ENCODE results near the gene FASTKD1.
"Not testable (repeated sequence)": the region's sequence is repeated elsewhere in the genome, so short reads cannot be mapped to it uniquely, and the experiment has no call there.

FASTKD1 gene

GRCh38 chr2:169572189-169572588 lies 1.5 kb downstream of the FASTKD1 start:
- DNase-seq (ENCODE audit: low read depth in 2 of 2) = no peak

DNA sequence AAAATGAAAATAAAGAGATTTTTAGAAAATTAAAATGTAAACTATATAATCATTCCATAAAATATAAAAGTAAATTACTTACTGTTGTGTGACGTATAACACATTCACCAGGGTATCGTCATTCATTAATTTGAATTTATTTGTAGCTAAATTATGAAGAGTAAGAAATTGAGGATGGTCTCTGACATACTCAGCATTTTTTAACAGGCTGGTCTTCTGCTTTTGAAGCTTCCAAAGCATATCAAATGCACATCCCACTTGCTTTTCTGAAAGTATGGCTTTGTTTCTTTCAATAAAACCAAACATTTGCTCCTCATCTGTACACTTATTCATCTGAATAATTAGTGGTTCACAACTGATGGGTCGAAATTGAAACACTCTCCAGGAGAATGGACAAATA lies 2.1 kb downstream of the FASTKD1 start:
- no peak for DNase-seq (ENCODE audit: low read depth in 2 of 2)

GRCh38 chr2:169570752-169571151 lies 2.9 kb downstream of the FASTKD1 start:
- DNase-seq (ENCODE audit: low read depth in 2 of 2) = not testable (repeated sequence)

GRCh38 chr2:169569948-169570347 lies 3.7 kb downstream of the FASTKD1 start:
- no peak for DNase-seq (ENCODE audit: low read depth in 2 of 2)

DNA sequence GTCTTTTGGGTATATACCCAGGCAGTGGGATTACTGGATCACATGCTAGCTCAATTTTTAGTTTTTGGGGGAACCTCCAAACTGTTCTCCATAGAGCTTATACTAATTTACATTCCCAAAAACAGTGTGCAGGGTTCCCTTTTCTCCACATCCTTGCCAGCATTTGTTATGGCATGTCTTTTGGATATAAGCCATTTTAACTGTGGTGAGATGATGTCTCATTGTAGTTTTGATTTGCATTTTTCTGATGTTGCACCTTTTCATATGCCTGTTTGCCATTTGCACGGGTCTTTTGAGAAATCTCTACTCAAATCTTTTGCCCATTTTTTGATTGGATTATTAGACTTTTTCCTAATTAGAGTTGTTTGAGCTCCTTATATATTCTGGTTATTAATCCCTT lies 8.0 kb downstream of the FASTKD1 start:
- no peak for DNase-seq (ENCODE audit: low read depth in 2 of 2)

GRCh38 chr2:169562519-169562918 lies 11.1 kb downstream of the FASTKD1 start:
- no peak for DNase-seq (ENCODE audit: low read depth in 2 of 2)

GRCh38 chr2:169562084-169562483 lies 11.6 kb downstream of the FASTKD1 start:
- not testable (repeated sequence) for DNase-seq (ENCODE audit: low read depth in 2 of 2)

GRCh38 chr2:169561364-169561763 lies 12.3 kb downstream of the FASTKD1 start:
- no peak for DNase-seq (ENCODE audit: low read depth in 2 of 2)

DNA sequence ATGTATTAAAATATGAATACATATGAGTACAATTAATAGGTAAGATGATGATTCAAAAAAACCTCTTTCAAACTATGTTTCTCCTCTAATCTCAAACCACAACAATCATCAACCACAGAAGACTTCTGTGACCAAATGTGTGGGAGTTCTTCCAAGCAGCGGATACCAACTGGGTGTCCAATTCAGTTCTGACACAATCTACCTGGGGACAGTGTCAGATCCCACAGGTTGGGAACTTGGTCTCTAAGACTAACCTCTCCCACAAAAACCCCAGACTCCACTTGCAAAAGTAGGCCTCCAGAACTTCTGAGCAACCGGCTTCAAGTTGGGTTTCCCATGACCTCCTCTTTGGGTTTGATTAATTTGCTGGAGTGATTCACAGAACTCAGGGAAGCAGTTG lies 26.9 kb downstream of the FASTKD1 start:
- no peak for DNase-seq (ENCODE audit: low read depth in 2 of 2)

- no peak for DNase-seq (ENCODE audit: low read depth in 2 of 2)
These were observed 31.2 kb downstream of the FASTKD1 start for GRCh38 chr2:169542433-169542832.

DNA sequence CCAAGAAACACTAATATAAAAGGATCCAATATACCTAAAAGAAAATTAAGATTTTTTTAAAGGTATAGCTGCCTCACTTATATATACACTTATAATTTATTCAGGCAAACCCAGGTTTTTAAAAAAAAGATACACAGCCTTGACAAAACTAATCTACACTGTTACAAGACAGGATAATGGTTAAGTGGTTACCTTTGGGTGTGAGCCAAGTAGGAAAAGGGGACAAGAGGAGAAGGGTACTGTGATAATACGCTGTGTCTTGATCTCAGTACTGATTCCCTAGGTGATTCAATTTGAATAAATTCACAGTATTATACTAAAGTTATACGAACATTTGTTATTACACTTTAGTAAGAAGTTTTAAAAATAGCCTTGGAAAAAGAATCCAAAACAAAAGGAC lies 33.5 kb downstream of the FASTKD1 start:
- no peak for DNase-seq (ENCODE audit: low read depth in 2 of 2)

- DNase-seq (ENCODE audit: low read depth in 2 of 2) = not testable (repeated sequence)
These were observed 34.2 kb downstream of the FASTKD1 start for GRCh38 chr2:169539460-169539859.

DNA sequence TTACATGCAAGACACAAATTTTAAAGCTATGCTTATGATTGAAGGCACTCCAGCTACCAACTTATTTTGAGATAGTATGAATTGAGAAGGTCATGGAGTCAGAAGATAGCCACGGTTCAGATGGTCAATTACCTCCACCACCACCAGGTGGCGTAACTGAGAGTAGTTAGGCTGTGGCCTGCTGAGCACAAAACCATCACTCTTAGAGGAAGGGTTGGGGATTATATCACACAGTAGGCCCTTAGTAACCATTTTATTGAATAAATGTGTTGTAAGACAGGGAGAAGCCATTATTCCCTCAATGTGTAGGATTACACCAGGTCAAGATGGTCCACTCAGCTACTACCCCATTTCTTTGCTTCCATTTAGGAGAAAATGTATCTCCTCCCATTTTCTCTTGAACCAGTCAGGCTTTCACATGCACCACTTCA lies 45.4 kb downstream of the FASTKD1 start:
- peak; percentile 48 to 67 for DNase-seq (ENCODE audit: low read depth in 2 of 2)

GRCh38 chr2:169526451-169526850 lies 47.2 kb downstream of the FASTKD1 start:
- no peak for DNase-seq (ENCODE audit: low read depth in 2 of 2)

DNA sequence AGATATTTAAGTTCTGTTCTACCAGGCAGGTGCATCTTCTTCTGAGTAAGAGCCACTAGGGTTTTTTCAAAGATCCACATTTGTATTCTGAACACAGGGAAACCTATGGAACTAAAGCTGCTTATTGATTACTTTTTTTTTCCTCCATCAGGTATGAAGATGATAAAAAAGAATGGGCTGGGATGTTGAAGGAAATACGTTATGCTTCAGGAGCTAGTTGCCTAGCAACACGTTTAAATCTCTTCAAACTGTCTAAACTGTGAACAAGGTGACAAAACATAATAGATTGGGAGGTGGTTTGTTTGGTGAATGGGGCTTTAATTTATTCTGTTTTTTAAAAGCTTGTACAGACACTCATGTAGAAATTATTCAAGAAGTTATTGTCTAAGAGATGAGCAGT lies 48.2 kb downstream of the FASTKD1 start:
- no peak for DNase-seq (ENCODE audit: low read depth in 2 of 2)

GRCh38 chr2:169523681-169524080 lies 50.0 kb downstream of the FASTKD1 start:
- no peak for DNase-seq (ENCODE audit: low read depth in 2 of 2)

GRCh38 chr2:169520896-169521295 lies 52.8 kb downstream of the FASTKD1 start:
- no peak for DNase-seq (ENCODE audit: low read depth in 2 of 2)

DNA sequence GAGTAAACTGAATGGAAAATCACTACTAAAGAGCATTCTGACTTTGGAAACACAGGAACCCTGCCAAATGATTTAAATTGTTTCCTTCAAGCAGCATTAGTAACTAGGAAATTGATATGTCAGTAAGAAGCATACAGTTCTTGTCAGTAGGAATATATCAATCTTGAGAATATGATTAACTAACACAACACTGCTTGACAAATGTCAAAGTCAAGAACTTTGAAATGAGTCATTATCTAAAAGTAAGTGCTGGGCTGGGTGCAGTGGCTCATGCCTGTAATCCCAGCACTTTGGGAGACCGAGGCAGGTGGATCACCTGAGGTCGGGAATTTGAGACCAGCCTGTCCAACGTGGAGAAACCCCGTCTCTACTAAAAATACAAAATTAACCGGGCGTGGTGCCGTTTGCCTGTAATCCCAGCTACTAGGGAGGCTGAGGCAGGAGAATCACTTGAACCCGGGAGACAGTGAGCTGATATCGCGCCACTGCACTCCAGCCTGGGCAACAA lies 57.1 kb downstream of the FASTKD1 start:
- DNase-seq (ENCODE audit: low read depth in 2 of 2) = not testable (repeated sequence)

GRCh38 chr2:169514758-169515157 lies 58.9 kb downstream of the FASTKD1 start:
- not testable (repeated sequence) for DNase-seq (ENCODE audit: low read depth in 2 of 2)

- DNase-seq (ENCODE audit: low read depth in 2 of 2) = no peak
These were observed 59.7 kb downstream of the FASTKD1 start for GRCh38 chr2:169513926-169514325.

DNA sequence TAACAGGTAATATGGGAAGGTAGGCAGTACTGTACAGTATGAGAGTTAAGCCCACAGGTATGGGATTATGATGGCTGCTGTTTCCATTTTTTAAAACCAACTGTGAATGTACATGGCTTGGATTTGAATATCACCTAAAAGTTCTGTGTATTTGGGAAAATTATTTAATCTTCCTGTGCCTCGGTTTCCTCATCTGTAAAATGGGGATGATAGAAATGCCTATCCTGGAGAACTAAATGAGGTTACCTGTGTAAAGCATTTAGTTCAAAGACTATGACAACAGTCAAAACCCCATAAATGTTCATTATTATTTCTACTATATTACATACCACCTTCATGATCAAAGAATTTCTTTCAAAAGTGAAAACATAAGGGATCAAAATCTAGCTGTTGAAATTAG lies 60.6 kb downstream of the FASTKD1 start:
- no peak for DNase-seq (ENCODE audit: low read depth in 2 of 2)

DNA sequence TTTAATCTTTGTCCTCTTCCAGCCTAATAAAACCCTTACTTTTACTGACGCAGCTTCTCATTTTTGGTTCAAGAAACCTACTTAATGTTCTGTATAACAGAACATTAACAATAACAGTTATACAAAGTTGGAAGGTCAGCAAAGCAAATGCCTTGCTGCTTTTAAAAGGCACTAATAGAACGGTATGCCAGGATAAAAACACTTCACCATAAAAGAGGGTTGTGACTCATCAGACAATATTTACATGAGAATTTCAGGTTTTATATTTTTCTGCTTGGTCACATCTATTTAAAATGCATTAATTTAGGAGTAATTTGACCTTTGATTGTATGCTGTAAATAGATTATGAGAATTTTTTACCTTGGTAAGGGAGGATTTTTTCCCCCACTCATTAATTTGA lies 61.1 kb downstream of the FASTKD1 start:
- no peak for DNase-seq (ENCODE audit: low read depth in 2 of 2)

- DNase-seq (ENCODE audit: low read depth in 2 of 2) = no peak
These were observed 61.8 kb downstream of the FASTKD1 start for GRCh38 chr2:169511818-169512217.

GRCh38 chr2:169510496-169510895 lies 63.2 kb downstream of the FASTKD1 start:
- DNase-seq (ENCODE audit: low read depth in 2 of 2) = no peak

All from stimulated activated CD4-positive, alpha-beta T cell treated with anti-CD3 and anti-CD28 coated beads, Interleukin-15, amount 100 ng/mL, for 48 hours (primary cell).